Esophagus muscularis mucosa (tissue), 4 donors: ENCODE measurements around the gene LIN28A. TPM values are rescaled to one million over a fixed set of nuclear protein-coding genes. Genes with fewer than 3 reads are reported as not detected.

Experiments
- DNase-seq: peaks from one replicate; pipeline ENCODE4 v3.0.0-alpha.2; 2017; ENCODE audit errors: extremely low spot score
- H3K27ac ChIP-seq, 4 donors: fragments of 200-600 bp; sonication (generic); replicated peaks in 1 of 4; 1 replicate in 3 of 4; 2 replicates in 1 of 4; pipeline ENCODE4 v1.5.1; 2016 to 2019; ENCODE audit warnings: mild to moderate bottlenecking in 1 of 4
- H3K27me3 ChIP-seq, 4 donors: fragments of 200-600 bp; sonication (generic); one replicate each; pipeline versions ENCODE4 v1.5.1 to v1.6.0; 2016 to 2019
- H3K36me3 ChIP-seq, 4 donors: fragments of 200-600 bp; sonication (generic); one replicate each; pipeline ENCODE4 v1.5.1; 2016 to 2019
- H3K4me1 ChIP-seq, 4 donors: fragments of 200-600 bp; sonication (generic); one replicate each; pipeline ENCODE4 v1.5.1; 2016 to 2019
- H3K4me3 ChIP-seq, 4 donors: fragments of 200-600 bp; sonication (generic); 1 replicate in 2 of 4; 2 replicates in 2 of 4; pipeline ENCODE4 v1.5.1; 2016 to 2019; ENCODE audit warnings: mild to moderate bottlenecking in 4 of 4, moderate library complexity in 1 of 4
- H3K9me3 ChIP-seq, 4 donors: fragments of 200-600 bp; sonication (generic); 1 replicate in 3 of 4; 2 replicates in 1 of 4; pipeline ENCODE4 v1.5.1; 2016 to 2019
- CTCF ChIP-seq, 3 experiments: fragments of 200-600 bp in 2 of 3; fragments of 450-650 bp in 1 of 3; sonication (generic) in 2 of 3; IDR thresholded peaks; one replicate each; pipeline ENCODE4 v1.5.1; 2017 to 2019; ENCODE audit warnings: antibody characterized with exemption in 3 of 3, mild to moderate bottlenecking in 2 of 3, moderate library complexity in 1 of 3
- EP300 ChIP-seq: sonication (generic); formaldehyde crosslinking; IDR thresholded peaks from one replicate; pipeline ENCODE4 v1.6.1; 2017; ENCODE audit warnings: antibody characterized with exemption
- POLR2A ChIP-seq: fragments of 450-650 bp; IDR thresholded peaks from one replicate; pipeline ENCODE4 v1.6.1; 2017; ENCODE audit warnings: antibody characterized with exemption, moderate library complexity, mild to moderate bottlenecking, low read depth
- POLR2AphosphoS5 ChIP-seq, 2 donors: sonication (generic); formaldehyde crosslinking; IDR thresholded peaks; one replicate each; pipeline ENCODE4 v1.6.1; 2017; ENCODE audit warnings: antibody characterized with exemption in 2 of 2
- WGBS: methylation state at CpG from one replicate; pipeline ENCODE4 v1.1.5; 2018; 5-methylcytosine and 5-hydroxymethylcytosine counted together
- intact Hi-C: fragments of 100-400 bp; cut with DNase I; formaldehyde crosslinking; loops from one replicate; pipeline ENCODE4 v1.15.1; 2023
- total RNA-seq, 4 donors: library from RNA; depleted of rRNA; stranded (reverse); fragments of >200 nt; gene quantifications; one replicate each; pipeline versions ENCODE4 v1.1.0 to v1.2.1, GENCODE V29; 2016

LIN28A gene
- total RNA-seq, 4 donors from 2014 or later: not detected

DNA sequence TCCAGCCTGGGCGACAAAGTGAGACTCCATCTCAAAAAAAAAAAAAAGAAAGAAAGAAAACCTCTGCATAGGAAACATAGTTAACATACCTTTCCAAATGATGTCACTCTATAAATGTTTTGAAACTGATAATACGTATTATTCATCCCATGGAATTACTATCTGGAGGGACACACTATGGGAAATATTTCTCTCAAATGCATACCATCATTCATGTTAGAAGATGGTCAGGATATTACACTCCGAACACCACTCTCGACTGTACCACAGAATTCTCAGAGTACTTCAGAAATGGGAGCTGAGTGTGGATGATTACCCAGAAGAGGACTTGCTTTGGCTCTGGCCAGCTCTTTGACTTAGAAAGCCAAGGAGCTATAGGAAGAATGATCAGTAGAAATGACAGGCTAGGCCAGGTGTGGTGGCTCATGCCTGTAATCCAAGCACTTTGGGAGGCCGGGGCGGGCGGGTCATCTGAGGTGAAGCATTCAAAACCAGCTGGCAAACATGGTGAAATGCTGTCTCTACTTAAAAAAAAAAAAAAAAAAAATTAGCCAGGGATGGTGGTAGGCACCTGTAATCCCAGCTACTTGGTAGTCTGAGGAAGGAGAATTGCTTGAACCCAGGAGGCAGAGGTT, 5.2 kb upstream of the LIN28A start:
- Histone ChIP-seq H3K4me3 (no peak overlapping the region), H3K36me3 (no peaks in the 10 kb centered on the region), H3K9me3 (no peaks in the 10 kb centered on the region), H3K27ac (no peak overlapping the region), H3K4me1 (peaks cover 0 to 8% (median 1%) of the 10 kb centered on the region in 4 donors), H3K27me3 (peaks cover 0 to 39% (median 12%) of the 10 kb centered on the region in 4 donors)
- 77% methylated on average over 7 of the region's 7 CpGs for WGBS
- no peak for DNase-seq
- TF ChIP-seq EP300: no peak
- intact Hi-C loops: no loop called here

GRCh38 chr1:26408604-26409003, 2.0 kb upstream of the LIN28A start:
- WGBS: 14% methylated on average over 12 of the region's 12 CpGs
- Histone ChIP-seq H3K36me3 (no peaks in the 10 kb centered on the region), H3K9me3 (no peaks in the 10 kb centered on the region), H3K27ac (no peak overlapping the region), H3K27me3 (peaks cover 11 to 52% (median 39%) of the 10 kb centered on the region in 4 donors), H3K4me1 (peaks cover 0 to 8% (median 1%) of the 10 kb centered on the region in 4 donors), H3K4me3 (no peak overlapping the region)
- peak in 1 of 2 donors; percentile 52 for TF ChIP-seq POLR2AphosphoS5 (IDR thresholded peaks at IDR 0.05)
- no peak for TF ChIP-seq EP300
- intact Hi-C loops: no loop called here
- DNase-seq: no peak

GRCh38 chr1:26409191-26409807, 1.3 kb upstream of the LIN28A start:
- Histone ChIP-seq H3K9me3 (no peaks in the 10 kb centered on the region), H3K4me1 (peaks cover 0 to 8% (median 1%) of the 10 kb centered on the region in 4 donors), H3K36me3 (no peaks in the 10 kb centered on the region), H3K27me3 (peaks cover 11 to 55% (median 42%) of the 10 kb centered on the region in 4 donors), H3K27ac (no peak overlapping the region), H3K4me3 (no peak overlapping the region)
- intact Hi-C loops: no loop called here
- TF ChIP-seq POLR2A (no peak), EP300 (no peak), POLR2AphosphoS5 (IDR thresholded peaks at IDR 0.05) (no peak), CTCF (IDR thresholded peaks at IDR 0.05) (no peak)
- WGBS: 7% methylated on average over 15 of the region's 16 CpGs
- DNase-seq: no peak

DNA sequence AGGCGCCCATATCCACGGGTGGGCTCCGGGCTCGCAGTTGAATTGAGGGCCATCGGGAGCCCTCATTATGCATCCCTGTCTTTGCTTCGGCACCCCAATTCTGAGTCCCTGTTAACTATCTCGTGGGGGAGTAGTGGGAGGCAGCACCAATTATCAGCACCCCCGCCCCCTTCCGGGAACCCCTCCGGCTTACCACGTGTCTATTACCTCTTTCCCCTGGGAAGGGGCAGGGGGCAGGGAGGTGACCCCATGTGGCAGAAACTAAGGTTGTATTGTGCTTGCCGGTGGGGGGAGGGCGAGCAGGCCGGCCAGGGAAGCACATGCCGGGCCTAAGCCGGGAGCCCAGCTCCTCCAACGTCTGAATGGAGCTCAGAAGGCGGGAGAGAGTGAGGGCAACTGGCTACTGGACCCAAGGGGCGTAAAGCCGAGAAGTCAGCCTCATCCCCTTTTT, 1.0 kb downstream of the LIN28A start:
- DNase-seq: no peak
- TF ChIP-seq POLR2A: no peak
- no peak for TF ChIP-seq POLR2AphosphoS5 (IDR thresholded peaks at IDR 0.05)
- TF ChIP-seq CTCF (IDR thresholded peaks at IDR 0.05): no peak
- no peak for TF ChIP-seq EP300
- H3K36me3 ChIP-seq: no peaks in the 10 kb centered on the region
- WGBS: 21% methylated on average over 12 of the region's 20 CpGs
- no peaks in the 10 kb centered on the region for H3K9me3 ChIP-seq
- H3K27ac ChIP-seq: no peak overlapping the region
- H3K4me3 ChIP-seq: no peak overlapping the region
- intact Hi-C loops: no loop called here
- H3K4me1 ChIP-seq: peaks cover 0 to 8% (median 1%) of the 10 kb centered on the region in 4 donors
- peaks cover 11 to 77% (median 45%) of the 10 kb centered on the region in 4 donors for H3K27me3 ChIP-seq

GRCh38 chr1:26412180-26412840, 1.7 kb downstream of the LIN28A start:
- H3K27ac ChIP-seq: no peak overlapping the region
- no peaks in the 10 kb centered on the region for H3K36me3 ChIP-seq
- intact Hi-C loops: no loop called here
- H3K4me3 ChIP-seq: no peak overlapping the region
- WGBS: 11% methylated on average over 7 of the region's 9 CpGs
- H3K4me1 ChIP-seq: peaks cover 0 to 8% (median 1%) of the 10 kb centered on the region in 4 donors
- H3K9me3 ChIP-seq: no peaks in the 10 kb centered on the region
- H3K27me3 ChIP-seq: peaks cover 11 to 79% (median 45%) of the 10 kb centered on the region in 4 donors
- TF ChIP-seq EP300 (no peak), POLR2A (no peak), CTCF (IDR thresholded peaks at IDR 0.05) (no peak), POLR2AphosphoS5 (IDR thresholded peaks at IDR 0.05) (no peak)
- no peak for DNase-seq
